Neural cell (in vitro differentiated cells): ENCODE measurements around the gene FNBP1.

ENCODE experiments used
- EP300 ChIP-seq: fragments of 450-650 bp; conservative IDR thresholded peaks from 2 replicates; pipeline ENCODE4 v1.6.1; 2014; ENCODE audit warnings: antibody characterized with exemption, mild to moderate bottlenecking, moderate library complexity; ENCODE audit not compliant: poor library complexity, severe bottlenecking
- RAD21 ChIP-seq: fragments of 450-650 bp; conservative IDR thresholded peaks from 2 replicates; pipeline ENCODE4 v1.6.1; 2014; ENCODE audit warnings: antibody characterized with exemption, mild to moderate bottlenecking, moderate library complexity
- SMC3 ChIP-seq: fragments of 450-650 bp; conservative IDR thresholded peaks from 2 replicates; pipeline ENCODE4 v1.6.1; 2014; ENCODE audit warnings: antibody characterized with exemption, mild to moderate bottlenecking, moderate library complexity; ENCODE audit not compliant: poor library complexity
- TF ChIP-seq, protein P1 (sequence below): fragments of 450-650 bp; IDR thresholded peaks from 2 replicates; pipeline ENCODE4 v1.5.1; 2014; ENCODE audit warnings: antibody characterized with exemption, mild to moderate bottlenecking, moderate library complexity; ENCODE audit not compliant: poor library complexity, severe bottlenecking

GRCh38 chr9:130078547-130078946 lies 35.6 kb upstream of the FNBP1 start:
- TF ChIP-seq EP300: no peak
- TF ChIP-seq, protein P1, sequence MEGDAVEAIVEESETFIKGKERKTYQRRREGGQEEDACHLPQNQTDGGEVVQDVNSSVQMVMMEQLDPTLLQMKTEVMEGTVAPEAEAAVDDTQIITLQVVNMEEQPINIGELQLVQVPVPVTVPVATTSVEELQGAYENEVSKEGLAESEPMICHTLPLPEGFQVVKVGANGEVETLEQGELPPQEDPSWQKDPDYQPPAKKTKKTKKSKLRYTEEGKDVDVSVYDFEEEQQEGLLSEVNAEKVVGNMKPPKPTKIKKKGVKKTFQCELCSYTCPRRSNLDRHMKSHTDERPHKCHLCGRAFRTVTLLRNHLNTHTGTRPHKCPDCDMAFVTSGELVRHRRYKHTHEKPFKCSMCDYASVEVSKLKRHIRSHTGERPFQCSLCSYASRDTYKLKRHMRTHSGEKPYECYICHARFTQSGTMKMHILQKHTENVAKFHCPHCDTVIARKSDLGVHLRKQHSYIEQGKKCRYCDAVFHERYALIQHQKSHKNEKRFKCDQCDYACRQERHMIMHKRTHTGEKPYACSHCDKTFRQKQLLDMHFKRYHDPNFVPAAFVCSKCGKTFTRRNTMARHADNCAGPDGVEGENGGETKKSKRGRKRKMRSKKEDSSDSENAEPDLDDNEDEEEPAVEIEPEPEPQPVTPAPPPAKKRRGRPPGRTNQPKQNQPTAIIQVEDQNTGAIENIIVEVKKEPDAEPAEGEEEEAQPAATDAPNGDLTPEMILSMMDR: no peak
- no peak for TF ChIP-seq SMC3
- no peak for TF ChIP-seq RAD21
